Esophagus squamous epithelium (tissue), 4 donors: Measurements from ENCODE around the gene ADGRB3.

Experiments used
- POLR2A ChIP-seq, 4 donors: fragments of 450-650 bp; IDR thresholded peaks; one replicate each; pipeline ENCODE4 v1.6.1; 2017; ENCODE audit warnings: antibody characterized with exemption in 4 of 4, mild to moderate bottlenecking in 4 of 4, moderate library complexity in 3 of 4
- TF ChIP-seq, protein P1 (sequence below), 6 experiments: fragments of 450-650 bp in 4 of 6; fragments of 200-600 bp in 2 of 6; sonication (generic) in 2 of 6; IDR thresholded peaks; one replicate each; pipeline ENCODE4 v1.5.1; 2016 to 2019; ENCODE audit warnings: antibody characterized with exemption in 6 of 6, mild to moderate bottlenecking in 4 of 6, moderate library complexity in 4 of 6

DNA sequence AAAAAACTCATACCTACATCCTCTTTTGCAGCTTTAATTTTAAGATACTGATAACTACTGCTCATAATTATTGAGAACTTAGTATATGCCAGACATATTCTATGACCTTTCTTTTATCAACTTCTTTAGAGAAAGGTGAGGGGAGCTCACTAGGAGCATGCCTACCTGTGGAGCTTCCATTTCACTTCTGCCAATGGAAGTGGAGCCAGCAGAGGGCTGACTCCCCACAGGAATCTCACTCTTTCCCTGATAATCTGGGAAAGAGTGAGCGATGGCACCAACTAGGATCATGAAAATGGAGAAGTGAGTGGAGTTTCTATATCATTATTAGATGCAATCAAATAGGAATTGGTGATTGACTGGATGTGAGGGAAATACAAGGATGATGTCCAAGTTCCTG, 676.8 kb downstream of the ADGRB3 start:
- no peak for TF ChIP-seq POLR2A (IDR thresholded peaks at IDR 0.05)
- TF ChIP-seq, protein P1, sequence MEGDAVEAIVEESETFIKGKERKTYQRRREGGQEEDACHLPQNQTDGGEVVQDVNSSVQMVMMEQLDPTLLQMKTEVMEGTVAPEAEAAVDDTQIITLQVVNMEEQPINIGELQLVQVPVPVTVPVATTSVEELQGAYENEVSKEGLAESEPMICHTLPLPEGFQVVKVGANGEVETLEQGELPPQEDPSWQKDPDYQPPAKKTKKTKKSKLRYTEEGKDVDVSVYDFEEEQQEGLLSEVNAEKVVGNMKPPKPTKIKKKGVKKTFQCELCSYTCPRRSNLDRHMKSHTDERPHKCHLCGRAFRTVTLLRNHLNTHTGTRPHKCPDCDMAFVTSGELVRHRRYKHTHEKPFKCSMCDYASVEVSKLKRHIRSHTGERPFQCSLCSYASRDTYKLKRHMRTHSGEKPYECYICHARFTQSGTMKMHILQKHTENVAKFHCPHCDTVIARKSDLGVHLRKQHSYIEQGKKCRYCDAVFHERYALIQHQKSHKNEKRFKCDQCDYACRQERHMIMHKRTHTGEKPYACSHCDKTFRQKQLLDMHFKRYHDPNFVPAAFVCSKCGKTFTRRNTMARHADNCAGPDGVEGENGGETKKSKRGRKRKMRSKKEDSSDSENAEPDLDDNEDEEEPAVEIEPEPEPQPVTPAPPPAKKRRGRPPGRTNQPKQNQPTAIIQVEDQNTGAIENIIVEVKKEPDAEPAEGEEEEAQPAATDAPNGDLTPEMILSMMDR (IDR thresholded peaks at IDR 0.05) = no peak
